D721Med (cell line): Measurements from ENCODE around the gene LIAS.

Source experiments
- DNase-seq: peaks from one replicate; pipeline ENCODE4 v3.0.0; 2011; ENCODE audit warnings: low spot score; ENCODE audit not compliant: insufficient read length
- FAIRE-seq: peaks from 2 replicates; lab custom pipeline; 2011; peaks lifted over from hg19 to GRCh38; lab: Jason Lieb, UNC
- CTCF ChIP-seq: IDR thresholded peaks from 2 replicates; pipeline ENCODE4 v1.5.1; 2012; ENCODE audit warnings: mild to moderate bottlenecking, control low read depth; ENCODE audit not compliant: insufficient read depth; ENCODE audit errors: missing control alignments

Gene LIAS

GRCh38 chr4:39516407-39516966, 57.6 kb downstream of the LIAS start:
- no peak for TF ChIP-seq CTCF
- FAIRE-seq (no peak), DNase-seq (no peak)

GRCh38 chr4:39518484-39518883, 59.6 kb downstream of the LIAS start:
- FAIRE-seq, result no peak
- TF ChIP-seq CTCF, result no peak
- DNase-seq, result no peak

GRCh38 chr4:39521253-39521919, 62.5 kb downstream of the LIAS start:
- no peak for FAIRE-seq
- DNase-seq, result no peak

GRCh38 chr4:39522068-39522467, 63.2 kb downstream of the LIAS start:
- FAIRE-seq, result no peak
- DNase-seq, result no peak
- no peak for TF ChIP-seq CTCF

More at GRCh38 chr4:39521253-39521919, 62.5 kb downstream of the LIAS start:
- TF ChIP-seq CTCF, result no peak

GRCh38 chr4:39524161-39524957, 65.5 kb downstream of the LIAS start:
- no peak for TF ChIP-seq CTCF
- DNase-seq, result no peak
- no peak for FAIRE-seq

GRCh38 chr4:39525822-39526690, 67.2 kb downstream of the LIAS start:
- FAIRE-seq (no peak), DNase-seq (no peak)
- TF ChIP-seq CTCF, result peak; percentile 11
